Endothelial cell (in vitro differentiated cells): ENCODE results near the gene SMIM44. TPM values are rescaled to one million over a fixed set of nuclear protein-coding genes. Genes with fewer than 3 reads are reported as not detected.

Experiments
- DNase-seq: peaks from one replicate; pipeline ENCODE4 v3.0.0; 2021; ENCODE audit warnings: low spot score
- H3K27ac Mint-ChIP-seq: one replicate; pipeline ENCODE4 v1.8.0; 2021; ENCODE audit warnings: mixed read lengths, inconsistent platforms; ENCODE audit not compliant: unreplicated experiment
- H3K27me3 Mint-ChIP-seq: one replicate; pipeline ENCODE4 v1.8.0; 2021; ENCODE audit warnings: mild to moderate bottlenecking, moderate library complexity, mixed read lengths, inconsistent platforms; ENCODE audit not compliant: unreplicated experiment
- H3K36me3 Mint-ChIP-seq: one replicate; pipeline ENCODE4 v1.8.0; 2021; ENCODE audit warnings: mild to moderate bottlenecking, low read depth, mixed read lengths, inconsistent platforms; ENCODE audit not compliant: unreplicated experiment
- H3K4me1 Mint-ChIP-seq: one replicate; pipeline ENCODE4 v1.8.0; 2021; ENCODE audit warnings: mild to moderate bottlenecking, mixed read lengths, inconsistent platforms; ENCODE audit not compliant: unreplicated experiment
- H3K4me3 Mint-ChIP-seq: one replicate; pipeline ENCODE4 v1.8.0; 2021; ENCODE audit warnings: mild to moderate bottlenecking, mixed read lengths, inconsistent platforms; ENCODE audit not compliant: unreplicated experiment
- H3K9me3 Mint-ChIP-seq: one replicate; pipeline ENCODE4 v1.8.0; 2021; ENCODE audit warnings: mixed read lengths, inconsistent platforms; ENCODE audit not compliant: unreplicated experiment
- total RNA-seq: library from RNA; stranded (reverse); fragmentation: NEBNext Ultra II Directional; extraction: Animal tissue kit (Norgen Biotek cat#: 25700); gene quantifications from one replicate; pipeline ENCODE4 v1.2.1, GENCODE V29; 2021; ENCODE audit not compliant: unreplicated experiment
- TF ChIP-seq, protein P1 (sequence below): fragments of 200-600 bp; sonication (generic); IDR thresholded peaks from one replicate; pipeline ENCODE4 v1.5.0; 2021; ENCODE audit warnings: antibody characterized with exemption; ENCODE audit not compliant: unreplicated experiment

SMIM44 gene
- total RNA-seq, 1 donor from 2014 or later = not detected

DNA sequence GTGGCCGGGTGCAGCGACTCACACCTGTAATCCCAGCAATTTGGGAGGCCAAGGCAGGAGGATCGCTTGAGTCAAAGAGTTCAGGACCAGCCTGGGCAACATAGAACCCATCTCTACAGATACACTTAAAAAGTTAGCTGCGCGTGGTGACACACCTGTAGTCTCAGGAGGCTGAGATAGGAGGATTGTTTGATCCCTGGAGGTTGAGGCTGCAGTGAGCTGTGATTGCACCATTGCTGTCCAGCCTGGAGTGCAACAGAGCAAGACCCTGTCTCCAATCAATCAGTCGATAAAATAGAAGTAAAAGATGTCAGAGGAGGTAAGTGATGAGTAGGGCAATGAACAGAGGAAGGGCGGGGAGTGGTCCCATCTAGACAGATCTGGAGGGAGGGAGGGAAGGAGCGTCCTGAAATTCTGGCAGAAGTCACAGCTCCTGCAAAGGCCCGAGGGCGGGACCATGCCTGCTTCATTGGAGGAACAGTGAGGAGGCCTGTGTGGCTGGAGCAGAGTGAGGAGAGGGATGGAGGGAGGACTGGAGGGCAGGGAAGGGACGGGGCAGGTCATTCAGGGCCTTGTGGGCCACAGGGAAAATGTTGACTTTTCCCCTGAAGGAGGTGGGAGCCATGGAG, 12.6 kb downstream of the SMIM44 start:
- Mint-ChIP-seq H3K4me3 (no peak overlapping the region), H3K4me1 (no peaks in the 10 kb centered on the region), H3K9me3 (no peaks in the 10 kb centered on the region), H3K27ac (no peak overlapping the region), H3K27me3 (peaks cover 6% of the 10 kb centered on the region), H3K36me3 (no peaks in the 10 kb centered on the region)
- no peak for DNase-seq
- TF ChIP-seq, protein P1, sequence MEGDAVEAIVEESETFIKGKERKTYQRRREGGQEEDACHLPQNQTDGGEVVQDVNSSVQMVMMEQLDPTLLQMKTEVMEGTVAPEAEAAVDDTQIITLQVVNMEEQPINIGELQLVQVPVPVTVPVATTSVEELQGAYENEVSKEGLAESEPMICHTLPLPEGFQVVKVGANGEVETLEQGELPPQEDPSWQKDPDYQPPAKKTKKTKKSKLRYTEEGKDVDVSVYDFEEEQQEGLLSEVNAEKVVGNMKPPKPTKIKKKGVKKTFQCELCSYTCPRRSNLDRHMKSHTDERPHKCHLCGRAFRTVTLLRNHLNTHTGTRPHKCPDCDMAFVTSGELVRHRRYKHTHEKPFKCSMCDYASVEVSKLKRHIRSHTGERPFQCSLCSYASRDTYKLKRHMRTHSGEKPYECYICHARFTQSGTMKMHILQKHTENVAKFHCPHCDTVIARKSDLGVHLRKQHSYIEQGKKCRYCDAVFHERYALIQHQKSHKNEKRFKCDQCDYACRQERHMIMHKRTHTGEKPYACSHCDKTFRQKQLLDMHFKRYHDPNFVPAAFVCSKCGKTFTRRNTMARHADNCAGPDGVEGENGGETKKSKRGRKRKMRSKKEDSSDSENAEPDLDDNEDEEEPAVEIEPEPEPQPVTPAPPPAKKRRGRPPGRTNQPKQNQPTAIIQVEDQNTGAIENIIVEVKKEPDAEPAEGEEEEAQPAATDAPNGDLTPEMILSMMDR = no peak

DNA sequence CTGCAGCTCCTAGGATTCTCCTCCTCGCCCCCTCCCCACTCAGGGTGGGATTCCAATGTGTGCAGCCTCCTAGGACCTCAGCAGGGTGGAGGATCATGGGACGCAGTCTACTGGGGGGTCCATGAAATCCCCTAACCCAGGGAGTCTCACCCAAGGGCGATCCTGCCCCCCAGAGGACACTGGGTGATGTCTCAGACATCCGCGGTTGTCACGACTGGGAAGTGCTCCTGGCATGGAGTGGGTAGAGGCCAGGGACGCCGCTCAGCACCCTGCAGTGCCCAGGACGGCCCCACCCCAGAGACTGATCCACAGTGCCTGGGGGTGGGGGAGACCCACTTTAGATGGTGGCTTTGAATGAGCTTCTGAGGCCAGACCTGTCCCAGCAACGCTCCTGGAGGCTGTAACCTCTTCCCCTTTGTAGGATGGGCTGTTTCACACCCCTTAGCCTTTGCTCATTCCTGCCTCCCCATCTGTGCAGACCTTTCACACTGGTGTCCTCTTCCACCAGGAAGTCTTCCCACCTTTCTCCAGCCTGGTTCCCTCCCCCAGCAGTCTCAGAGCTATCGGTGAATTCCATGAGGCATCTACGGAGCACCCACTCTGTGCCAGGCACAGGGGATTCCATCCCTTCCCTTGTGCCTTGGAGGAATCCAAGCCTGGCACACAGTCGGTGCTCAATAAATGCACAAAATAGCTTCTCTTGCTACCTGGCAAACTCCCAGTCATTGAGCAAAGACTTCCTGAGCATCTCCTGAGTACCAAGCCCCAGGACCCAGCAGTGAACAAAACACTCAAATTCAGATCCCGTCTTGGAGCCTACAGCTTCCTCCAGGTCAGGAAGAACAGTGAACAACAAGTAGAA, 13.4 kb downstream of the SMIM44 start:
- no peaks in the 10 kb centered on the region for H3K9me3 Mint-ChIP-seq
- no peak overlapping the region for H3K4me3 Mint-ChIP-seq
- no peak overlapping the region for H3K27ac Mint-ChIP-seq
- no peak for DNase-seq
- TF ChIP-seq, protein P1 = no peak
- no peaks in the 10 kb centered on the region for H3K36me3 Mint-ChIP-seq
- peaks cover 10% of the 10 kb centered on the region for H3K27me3 Mint-ChIP-seq
- no peaks in the 10 kb centered on the region for H3K4me1 Mint-ChIP-seq

DNA sequence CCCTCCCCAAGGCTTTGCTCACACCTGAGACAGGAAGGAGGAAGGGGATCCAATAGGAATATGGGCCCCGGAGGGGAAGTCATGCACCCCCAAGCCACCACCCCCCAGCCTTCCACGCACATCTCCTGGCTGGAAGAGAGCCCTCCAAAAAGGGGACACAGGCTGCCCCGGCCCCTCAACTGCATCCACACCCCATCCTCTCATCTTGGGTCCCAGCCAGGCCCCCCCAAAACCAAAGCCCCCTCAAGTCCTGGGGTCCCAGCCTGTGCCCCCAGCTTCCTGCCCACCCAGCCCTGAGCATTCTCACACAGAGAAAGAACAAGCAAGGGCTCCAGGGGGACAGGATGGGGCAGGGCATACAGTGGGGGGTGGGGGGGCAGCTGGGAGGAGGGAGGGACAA, 15.0 kb downstream of the SMIM44 start:
- H3K4me1 Mint-ChIP-seq = no peaks in the 10 kb centered on the region
- no peaks in the 10 kb centered on the region for H3K9me3 Mint-ChIP-seq
- H3K4me3 Mint-ChIP-seq = no peak overlapping the region
- peaks cover 12% of the 10 kb centered on the region for H3K27me3 Mint-ChIP-seq
- no peaks in the 10 kb centered on the region for H3K36me3 Mint-ChIP-seq
- no peak overlapping the region for H3K27ac Mint-ChIP-seq
- TF ChIP-seq, protein P1 = no peak
- DNase-seq = no peak

DNA sequence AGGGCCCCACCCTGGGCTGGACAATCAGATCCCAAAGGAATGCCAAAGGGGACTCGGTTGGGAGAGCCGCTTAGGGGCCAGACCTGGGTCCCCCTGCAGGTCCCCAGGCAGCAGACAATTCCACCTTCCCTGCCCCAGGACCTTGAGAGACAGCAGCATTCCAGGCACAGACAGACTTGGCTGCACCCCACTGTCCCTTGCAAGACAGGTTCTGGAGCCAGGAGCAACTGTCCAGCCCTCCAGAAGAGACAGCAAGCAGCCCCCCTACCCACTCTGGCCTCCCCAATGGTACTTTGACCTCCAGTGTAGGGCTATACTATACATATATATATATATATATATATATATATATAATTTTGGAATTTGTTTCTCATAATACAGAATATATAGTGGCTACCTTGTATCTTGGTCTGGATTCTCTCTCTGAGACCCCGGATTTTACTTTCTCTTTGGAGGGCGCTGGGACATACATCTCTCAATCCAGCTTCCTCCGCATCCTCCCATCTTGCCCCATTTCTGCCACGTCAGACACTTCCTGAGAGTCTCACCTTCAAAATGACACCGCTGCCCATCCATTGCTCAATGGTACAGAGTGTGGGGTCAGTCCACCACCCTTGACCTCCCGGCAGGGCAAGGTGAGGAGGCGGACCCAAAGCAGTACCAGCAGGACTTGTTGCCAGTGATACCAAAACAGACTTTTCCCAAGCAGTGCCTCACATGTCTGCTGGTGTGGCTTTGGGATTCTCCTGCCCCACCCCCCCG, 15.6 kb downstream of the SMIM44 start:
- Mint-ChIP-seq H3K9me3 (no peaks in the 10 kb centered on the region), H3K27me3 (peaks cover 15% of the 10 kb centered on the region), H3K4me1 (peaks cover 3% of the 10 kb centered on the region), H3K4me3 (no peak overlapping the region), H3K27ac (no peak overlapping the region), H3K36me3 (peaks cover 3% of the 10 kb centered on the region)
- no peak for DNase-seq
- TF ChIP-seq, protein P1 = no peak
